HepG2 (cell line): ENCODE results near the gene TLR3. TPM values are rescaled to one million over a fixed set of nuclear protein-coding genes. Genes with fewer than 3 reads are reported as not detected.

Source experiments
- ATAC-seq: fragments of 200-7000 bp; cut with Tn5 transposase; 3 replicates; pipeline ENCODE4 v1.9.1; 2020; ENCODE audit warnings: mild to moderate bottlenecking, moderate library complexity
- BruUV-seq: library from RNA; stranded (reverse); fragments of 400-500 nt; replicated peaks from 2 replicates; lab custom pipeline; 2021; lab: Mats Ljungman, UMichigan
- CTCF ChIA-PET: fragments of 300-600 bp; formaldehyde crosslinking; extraction: SDS; loops from one replicate; lab custom pipeline; 2021; ENCODE audit warnings: low total read pairs, inconsistent platforms, low intra/inter-chr PET ratio; lab: Yijun Ruan, JAX
- POLR2A ChIA-PET: fragments of 350-600 bp; sonication (Branson Sonifier 250); formaldehyde crosslinking; loops from one replicate; lab custom pipeline; 2020; ENCODE audit warnings: antibody characterized with exemption, inconsistent platforms; lab: Yijun Ruan, JAX
- DNase-seq: peaks from one replicate; pipeline ENCODE4 v3.0.0-alpha.2; 2015; ENCODE audit warnings: low spot score
- FAIRE-seq: peaks from 3 replicates; lab custom pipeline; 2011; peaks lifted over from hg19 to GRCh38; lab: Jason Lieb, UNC
- H2AFZ ChIP-seq: one replicate; pipeline ENCODE4 v1.6.1; 2011; ENCODE audit warnings: low read length, inconsistent platforms
- H3K27ac ChIP-seq: fragments of 300-600 bp; 3 replicates; pipeline ENCODE4 v1.8.0; 2011; ENCODE audit warnings: mixed run types, mild to moderate bottlenecking, mixed read lengths, low read length, inconsistent platforms; ENCODE audit not compliant: insufficient read depth; ENCODE audit errors: extremely low read length
- H3K27me3 ChIP-seq, 2 experiments: fragments of 200-600 bp in 1 of 2; 2 replicates in 1 of 2; 3 replicates in 1 of 2; pipeline versions ENCODE4 v1.6.0 to v1.8.0; 2011; ENCODE audit warnings: low read length in 2 of 2, mild to moderate bottlenecking in 2 of 2, moderate library complexity in 2 of 2, inconsistent platforms in 1 of 2; ENCODE audit not compliant: insufficient read depth in 2 of 2, control insufficient read depth in 1 of 2
- H3K36me3 ChIP-seq, 2 experiments: fragments of 200-600 bp in 1 of 2; replicated peaks in 1 of 2; 2 replicates in 1 of 2; 3 replicates in 1 of 2; pipeline versions ENCODE4 v1.5.1 to v1.8.0; 2011; ENCODE audit warnings: low read length in 2 of 2, inconsistent platforms in 1 of 2; ENCODE audit not compliant: insufficient read depth in 2 of 2, control insufficient read depth in 1 of 2
- H3K4me1 ChIP-seq: 2 replicates; pipeline ENCODE4 v1.5.1; 2012; ENCODE audit warnings: low read length, inconsistent platforms; ENCODE audit not compliant: insufficient read depth
- H3K4me2 ChIP-seq: 2 replicates; pipeline ENCODE4 v1.6.0; 2011; ENCODE audit warnings: low read depth, low read length, inconsistent platforms
- H3K4me3 ChIP-seq, 3 experiments: fragments of 200-600 bp in 1 of 3; sonication (generic), shearing (Covaris generic) in 1 of 3; replicated peaks in 1 of 3; 2 replicates each; pipeline ENCODE4 v1.5.1; 2011 to 2016; ENCODE audit warnings: low read length in 3 of 3, inconsistent platforms in 2 of 3, low read depth in 2 of 3, mild to moderate bottlenecking in 2 of 3, control low read depth in 1 of 3, mixed read lengths in 1 of 3; ENCODE audit not compliant: insufficient read depth in 1 of 3
- H3K79me2 ChIP-seq: one replicate; pipeline ENCODE4 v1.6.1; 2011; ENCODE audit warnings: low read length, inconsistent platforms; ENCODE audit not compliant: insufficient read depth
- H3K9ac ChIP-seq: 2 replicates; pipeline ENCODE4 v1.6.0; 2011; ENCODE audit warnings: mild to moderate bottlenecking, low read depth, low read length, inconsistent platforms; ENCODE audit not compliant: insufficient read depth
- H3K9me3 ChIP-seq: 2 replicates; pipeline ENCODE4 v1.5.1; 2012; ENCODE audit warnings: mild to moderate bottlenecking, low read length
- H4K20me1 ChIP-seq: 2 replicates; pipeline ENCODE4 v1.6.0; 2011; ENCODE audit warnings: inconsistent platforms, mild to moderate bottlenecking, low read length, moderate library complexity; ENCODE audit not compliant: insufficient read depth
- CENPX ChIP-seq: sonication (generic); formaldehyde crosslinking; IDR thresholded peaks from 2 replicates; pipeline ENCODE4 v1.9.0; 2021; ENCODE audit warnings: mild to moderate bottlenecking, missing genetic modification reagents, moderate library complexity
- CREM ChIP-seq, 2 experiments: sonication (generic) in 1 of 2; formaldehyde crosslinking in 1 of 2; IDR thresholded peaks; 2 replicates each; pipeline versions ENCODE4 v1.4.0 to v1.6.1; 2016 to 2020; ENCODE audit warnings: antibody characterized with exemption in 1 of 2, mild to moderate bottlenecking in 1 of 2, missing genetic modification reagents in 1 of 2
- IKZF1 ChIP-seq: fragments of 450-650 bp; IDR thresholded peaks from 2 replicates; pipeline ENCODE4 v1.7.1; 2016
- MYC ChIP-seq: sonication (generic); formaldehyde crosslinking; IDR thresholded peaks from 2 replicates; pipeline ENCODE4 v1.9.0; 2021; ENCODE audit warnings: missing genetic modification reagents, borderline replicate concordance
- NAIF1 ChIP-seq: sonication (generic); formaldehyde crosslinking; IDR thresholded peaks from 2 replicates; pipeline ENCODE4 v1.5.0; 2020; ENCODE audit warnings: mild to moderate bottlenecking, missing genetic modification reagents, borderline replicate concordance
- STAG1 ChIP-seq: sonication (generic); formaldehyde crosslinking; IDR thresholded peaks from 2 replicates; pipeline ENCODE4 v1.4.0; 2020; ENCODE audit warnings: missing genetic modification reagents
- ZFY ChIP-seq: sonication (generic); formaldehyde crosslinking; IDR thresholded peaks from 2 replicates; pipeline ENCODE4 v1.4.0; 2020; ENCODE audit warnings: missing genetic modification reagents
- ZNF136 ChIP-seq: sonication (generic); formaldehyde crosslinking; IDR thresholded peaks from 2 replicates; pipeline ENCODE4 v1.8.1; 2022; ENCODE audit warnings: low read depth, mild to moderate bottlenecking, moderate library complexity, missing genetic modification reagents
- ZNF160 ChIP-seq: sonication (generic); formaldehyde crosslinking; IDR thresholded peaks from 2 replicates; pipeline ENCODE4 v1.8.0; 2022; ENCODE audit warnings: mild to moderate bottlenecking, inconsistent platforms, missing genetic modification reagents
- ZNF234 ChIP-seq: sonication (generic); formaldehyde crosslinking; conservative IDR thresholded peaks from 2 replicates; pipeline ENCODE4 v1.5.1; 2020; ENCODE audit warnings: mild to moderate bottlenecking, missing genetic modification reagents
- ZNF678 ChIP-seq: sonication (generic); formaldehyde crosslinking; IDR thresholded peaks from 2 replicates; pipeline ENCODE4 v1.4.0; 2020; ENCODE audit warnings: mild to moderate bottlenecking, missing genetic modification reagents
- WGBS: methylation state at CpG from one replicate; pipeline ENCODE4 v1.1.6; 2017; ENCODE audit warnings: low lambda C conversion rate; 5-methylcytosine and 5-hydroxymethylcytosine counted together
- in situ Hi-C: cut with HindIII; loops from 2 replicates; pipeline ENCODE4 v1.10.0; 2017; ENCODE audit warnings: low pct_unique_long_range_greater_than_20kb; ENCODE audit not compliant: extremely low pct_ligation_motif_present
- intact Hi-C: fragments of 100-400 bp; cut with micrococcal nuclease; formaldehyde crosslinking; loops from one replicate; pipeline ENCODE4 v1.10.0; 2022; ENCODE audit not compliant: unreplicated experiment
- polyA plus RNA-seq, 8 experiments: library from polyadenylated mRNA; depleted of rRNA in 3 of 8; stranded (reverse) in 7 of 8; unstranded in 1 of 8; fragments of >200 nt; fragmentation: Illumina TruSeq in 4 of 8; extraction: Trizol in 4 of 8; gene quantifications; 2 replicates each; pipeline versions ENCODE4 v1.2.1 to v1.2.3, GENCODE V29; 2011 to 2016; ENCODE audit warnings: low read depth in 4 of 8, missing spikeins in 1 of 8, mixed read lengths in 1 of 8; ENCODE audit not compliant: insufficient read depth in 1 of 8
- total RNA-seq, 5 experiments: library from RNA; depleted of rRNA; stranded (reverse); fragments of >200 nt; fragmentation: Illumina TruSeq; extraction: Trizol; gene quantifications; 2 replicates each; pipeline ENCODE4 v1.2.3, GENCODE V29; 2016; ENCODE audit warnings: low read depth in 1 of 5
- TF ChIP-seq, protein P1 (sequence below): IDR thresholded peaks from 2 replicates; pipeline ENCODE4 v1.6.1; 2012; ENCODE audit warnings: low read depth, low read length, improper control_type of control experiment
- TF ChIP-seq, protein P2 (sequence below): sonication (generic); formaldehyde crosslinking; IDR thresholded peaks from 2 replicates; pipeline ENCODE4 v1.4.0; 2020; ENCODE audit warnings: missing genetic modification reagents, borderline replicate concordance
- TF ChIP-seq, protein P3 (sequence below): sonication (generic); formaldehyde crosslinking; IDR thresholded peaks from 2 replicates; pipeline ENCODE4; 2020; ENCODE audit warnings: missing genetic modification reagents, mild to moderate bottlenecking, borderline replicate concordance
- TF ChIP-seq, protein P4 (sequence below): sonication (generic); formaldehyde crosslinking; IDR thresholded peaks from 2 replicates; pipeline ENCODE4 v1.8.1; 2023; ENCODE audit warnings: missing genetic modification reagents, inconsistent platforms, borderline replicate concordance

TLR3 gene
- total and polyA plus RNA-seq, 2 of the 13 experiments (the other 11 are each of a cell fraction or from before 2014, with no cell fraction given) = 0.11 to 0.38 TPM

DNA sequence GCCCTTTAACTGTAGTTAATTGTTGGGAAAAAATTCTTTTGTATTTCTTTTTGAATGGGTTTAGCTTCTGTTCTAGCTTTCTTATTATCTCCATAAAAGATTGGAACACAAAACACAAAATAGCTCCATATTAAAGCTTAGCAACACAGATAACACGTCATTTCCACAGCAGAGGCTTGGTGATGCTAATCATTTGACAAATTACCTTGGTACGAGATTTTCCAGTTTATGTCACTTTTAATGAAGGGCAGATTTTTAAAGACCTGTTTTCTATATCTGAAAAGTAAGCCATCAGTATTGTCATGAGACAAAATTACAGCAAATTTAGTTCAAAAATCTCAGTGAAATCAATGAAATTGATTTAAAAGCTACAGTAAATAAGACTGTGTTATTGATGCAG, 63.0 kb downstream of the TLR3 start (continued):
- TF ChIP-seq CREM (IDR thresholded peaks at IDR 0.05) = no peak
- no peak for TF ChIP-seq CREM (CRISPR knock-in tag; IDR thresholded peaks at IDR 0.05)
- no peak for TF ChIP-seq NAIF1 (CRISPR knock-in tag)
- no peak for TF ChIP-seq ZFY
- no peak for TF ChIP-seq MYC (CRISPR knock-in tag)
- TF ChIP-seq CENPX = no peak
- no peak for TF ChIP-seq ZNF136 (CRISPR knock-in tag)
- no peak for TF ChIP-seq ZNF234 (CRISPR knock-in tag)

DNA sequence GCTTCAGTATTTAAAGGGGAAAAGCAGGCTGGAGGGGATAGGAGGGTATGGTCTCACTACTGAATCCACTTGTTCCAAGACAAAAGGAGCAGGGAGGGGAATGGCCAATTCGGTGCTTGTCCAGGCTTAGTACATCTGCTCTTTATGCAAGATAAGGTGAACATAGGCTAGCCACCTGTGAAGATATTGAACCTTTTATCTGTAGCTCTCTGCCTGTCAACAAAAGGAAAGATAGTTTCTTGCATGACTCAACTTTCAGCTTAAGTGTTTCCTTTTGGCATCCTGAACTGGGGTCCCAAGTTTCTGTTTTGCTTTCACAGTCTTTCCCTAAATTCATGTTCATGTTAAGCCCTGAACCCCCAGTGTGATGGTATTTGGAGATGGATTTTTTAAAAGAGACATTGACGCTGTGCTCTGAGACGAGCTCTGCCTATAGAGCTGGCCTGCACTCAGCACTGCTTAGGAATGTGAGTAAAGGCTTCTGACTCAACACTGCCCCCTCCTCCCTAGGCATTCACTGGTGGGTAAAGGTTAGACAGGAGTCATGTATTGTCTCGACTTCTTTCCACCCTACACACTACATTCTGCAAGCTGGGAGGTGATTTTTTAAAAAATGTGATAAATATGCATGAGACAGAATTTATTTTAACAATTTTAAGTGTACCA, 63.8 kb downstream of the TLR3 start:
- no TSS peak for BruUV-seq
- H3K4me2 ChIP-seq = no peak overlapping the region
- 6% methylated on average over 4 of the region's 4 CpGs for WGBS
- H2AFZ ChIP-seq = no peak overlapping the region
- in situ Hi-C loops (no loop called here), intact Hi-C loops (loop anchor here (10.0 kb wide), 1 partner anchor 498 kb away; no protein-coding TSS in a partner anchor)
- no peak overlapping the region for H3K9ac ChIP-seq
- H3K4me3 ChIP-seq = no peak overlapping the region
- DNase-seq (no peak), ATAC-seq (peak; percentile 98), FAIRE-seq (no peak)
- POLR2A ChIA-PET = no interaction called here
- H3K4me1 ChIP-seq = no peaks in the 10 kb centered on the region
- H3K9me3 ChIP-seq = no peaks in the 10 kb centered on the region
- no peaks in the 10 kb centered on the region for H3K36me3 ChIP-seq
- CTCF ChIA-PET = no interaction called here
- H3K79me2 ChIP-seq = no peaks in the 10 kb centered on the region
- H3K27me3 ChIP-seq = 0 out of 5 replicates have a peak, but pooled peaks cover 0 to 3% of the 10 kb centered on the region in 2 experiments
- H3K27ac ChIP-seq = no peak overlapping the region
- no peaks in the 10 kb centered on the region for H4K20me1 ChIP-seq
- TF ChIP-seq, protein P1, sequence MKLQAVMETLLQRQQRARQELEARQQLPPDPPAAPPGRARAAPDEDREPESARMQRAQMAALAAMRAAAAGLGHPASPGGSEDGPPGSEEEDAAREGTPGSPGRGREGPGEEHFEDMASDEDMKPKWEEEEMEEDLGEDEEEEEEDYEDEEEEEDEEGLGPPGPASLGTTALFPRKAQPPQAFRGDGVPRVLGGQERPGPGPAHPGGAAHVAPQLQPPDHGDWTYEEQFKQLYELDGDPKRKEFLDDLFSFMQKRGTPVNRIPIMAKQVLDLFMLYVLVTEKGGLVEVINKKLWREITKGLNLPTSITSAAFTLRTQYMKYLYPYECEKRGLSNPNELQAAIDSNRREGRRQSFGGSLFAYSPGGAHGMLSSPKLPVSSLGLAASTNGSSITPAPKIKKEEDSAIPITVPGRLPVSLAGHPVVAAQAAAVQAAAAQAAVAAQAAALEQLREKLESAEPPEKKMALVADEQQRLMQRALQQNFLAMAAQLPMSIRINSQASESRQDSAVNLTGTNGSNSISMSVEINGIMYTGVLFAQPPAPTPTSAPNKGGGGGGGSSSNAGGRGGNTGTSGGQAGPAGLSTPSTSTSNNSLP = no peak
- TF ChIP-seq ZNF678 (CRISPR knock-in tag) (no peak), ZNF160 (CRISPR knock-in tag) (no peak), STAG1 (CRISPR knock-in tag) (0 out of 2 replicates have a peak, but pooled peaks have one; percentile 5), IKZF1 (no peak)
- TF ChIP-seq, protein P2, sequence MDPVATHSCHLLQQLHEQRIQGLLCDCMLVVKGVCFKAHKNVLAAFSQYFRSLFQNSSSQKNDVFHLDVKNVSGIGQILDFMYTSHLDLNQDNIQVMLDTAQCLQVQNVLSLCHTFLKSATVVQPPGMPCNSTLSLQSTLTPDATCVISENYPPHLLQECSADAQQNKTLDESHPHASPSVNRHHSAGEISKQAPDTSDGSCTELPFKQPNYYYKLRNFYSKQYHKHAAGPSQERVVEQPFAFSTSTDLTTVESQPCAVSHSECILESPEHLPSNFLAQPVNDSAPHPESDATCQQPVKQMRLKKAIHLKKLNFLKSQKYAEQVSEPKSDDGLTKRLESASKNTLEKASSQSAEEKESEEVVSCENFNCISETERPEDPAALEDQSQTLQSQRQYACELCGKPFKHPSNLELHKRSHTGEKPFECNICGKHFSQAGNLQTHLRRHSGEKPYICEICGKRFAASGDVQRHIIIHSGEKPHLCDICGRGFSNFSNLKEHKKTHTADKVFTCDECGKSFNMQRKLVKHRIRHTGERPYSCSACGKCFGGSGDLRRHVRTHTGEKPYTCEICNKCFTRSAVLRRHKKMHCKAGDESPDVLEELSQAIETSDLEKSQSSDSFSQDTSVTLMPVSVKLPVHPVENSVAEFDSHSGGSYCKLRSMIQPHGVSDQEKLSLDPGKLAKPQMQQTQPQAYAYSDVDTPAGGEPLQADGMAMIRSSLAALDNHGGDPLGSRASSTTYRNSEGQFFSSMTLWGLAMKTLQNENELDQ (CRISPR knock-in tag) = no peak
- TF ChIP-seq, protein P3, sequence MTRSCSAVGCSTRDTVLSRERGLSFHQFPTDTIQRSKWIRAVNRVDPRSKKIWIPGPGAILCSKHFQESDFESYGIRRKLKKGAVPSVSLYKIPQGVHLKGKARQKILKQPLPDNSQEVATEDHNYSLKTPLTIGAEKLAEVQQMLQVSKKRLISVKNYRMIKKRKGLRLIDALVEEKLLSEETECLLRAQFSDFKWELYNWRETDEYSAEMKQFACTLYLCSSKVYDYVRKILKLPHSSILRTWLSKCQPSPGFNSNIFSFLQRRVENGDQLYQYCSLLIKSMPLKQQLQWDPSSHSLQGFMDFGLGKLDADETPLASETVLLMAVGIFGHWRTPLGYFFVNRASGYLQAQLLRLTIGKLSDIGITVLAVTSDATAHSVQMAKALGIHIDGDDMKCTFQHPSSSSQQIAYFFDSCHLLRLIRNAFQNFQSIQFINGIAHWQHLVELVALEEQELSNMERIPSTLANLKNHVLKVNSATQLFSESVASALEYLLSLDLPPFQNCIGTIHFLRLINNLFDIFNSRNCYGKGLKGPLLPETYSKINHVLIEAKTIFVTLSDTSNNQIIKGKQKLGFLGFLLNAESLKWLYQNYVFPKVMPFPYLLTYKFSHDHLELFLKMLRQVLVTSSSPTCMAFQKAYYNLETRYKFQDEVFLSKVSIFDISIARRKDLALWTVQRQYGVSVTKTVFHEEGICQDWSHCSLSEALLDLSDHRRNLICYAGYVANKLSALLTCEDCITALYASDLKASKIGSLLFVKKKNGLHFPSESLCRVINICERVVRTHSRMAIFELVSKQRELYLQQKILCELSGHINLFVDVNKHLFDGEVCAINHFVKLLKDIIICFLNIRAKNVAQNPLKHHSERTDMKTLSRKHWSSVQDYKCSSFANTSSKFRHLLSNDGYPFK (CRISPR knock-in tag) = no peak
- TF ChIP-seq, protein P4, sequence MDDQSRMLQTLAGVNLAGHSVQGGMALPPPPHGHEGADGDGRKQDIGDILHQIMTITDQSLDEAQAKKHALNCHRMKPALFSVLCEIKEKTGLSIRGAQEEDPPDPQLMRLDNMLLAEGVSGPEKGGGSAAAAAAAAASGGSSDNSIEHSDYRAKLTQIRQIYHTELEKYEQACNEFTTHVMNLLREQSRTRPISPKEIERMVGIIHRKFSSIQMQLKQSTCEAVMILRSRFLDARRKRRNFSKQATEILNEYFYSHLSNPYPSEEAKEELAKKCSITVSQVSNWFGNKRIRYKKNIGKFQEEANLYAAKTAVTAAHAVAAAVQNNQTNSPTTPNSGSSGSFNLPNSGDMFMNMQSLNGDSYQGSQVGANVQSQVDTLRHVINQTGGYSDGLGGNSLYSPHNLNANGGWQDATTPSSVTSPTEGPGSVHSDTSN (CRISPR knock-in tag) = no peak
